Lower leg skin (tissue), 3 donors: ENCODE results near the gene OVCH2.

Experiments
- CTCF ChIP-seq, 3 donors: fragments of 450-650 bp; IDR thresholded peaks; one replicate each; pipeline ENCODE4 v1.5.1; 2016; ENCODE audit warnings: antibody characterized with exemption in 3 of 3, mild to moderate bottlenecking in 3 of 3, moderate library complexity in 2 of 3
- POLR2A ChIP-seq, 2 donors: fragments of 450-650 bp; IDR thresholded peaks; one replicate each; pipeline ENCODE4 v1.6.1; 2016 to 2017; ENCODE audit warnings: antibody characterized with exemption in 2 of 2, mild to moderate bottlenecking in 1 of 2, moderate library complexity in 1 of 2

DNA sequence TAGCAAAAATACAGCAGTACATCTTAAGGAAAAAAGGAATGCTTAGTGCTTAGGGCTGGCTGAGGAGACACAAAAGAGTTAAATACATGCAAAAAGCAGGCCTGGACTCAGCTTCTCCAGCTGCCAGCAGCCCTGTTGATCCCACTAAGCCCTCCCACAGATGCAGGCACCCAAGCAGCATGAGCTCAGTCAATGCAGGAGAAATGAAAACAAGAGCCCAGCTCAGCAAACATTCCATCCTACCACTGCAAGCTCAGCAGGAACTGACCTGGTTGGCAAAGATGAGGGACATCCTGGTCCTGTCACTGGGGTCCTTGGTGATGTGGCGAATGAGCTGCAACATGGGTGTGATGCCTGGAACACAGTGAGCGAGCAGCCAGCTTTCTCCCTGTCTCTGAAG is 38.8 kb downstream of the OVCH2 start:
- TF ChIP-seq CTCF (IDR thresholded peaks at IDR 0.05) (no peak), POLR2A (IDR thresholded peaks at IDR 0.05) (no peak)
